A172 (cell line): ENCODE measurements around the gene NWD2. TPM values are rescaled to one million over a fixed set of nuclear protein-coding genes. Genes with fewer than 3 reads are reported as not detected.
"Not testable (repeated sequence)": the region's sequence is repeated elsewhere in the genome, so short reads cannot be mapped to it uniquely, and the experiment has no call there.

ENCODE experiments used
- DNase-seq: peaks from one replicate; pipeline ENCODE4 v3.0.0-alpha.2; 2015; ENCODE audit warnings: low spot score
- total RNA-seq: library from RNA; depleted of rRNA; stranded (reverse); fragments of >200 nt; shearing (Covaris generic); gene quantifications from 2 replicates; pipeline ENCODE4 v1.2.3, GENCODE V29; 2014

NWD2 gene
- total RNA-seq, 1 experiment from 2014 or later = not detected

DNA sequence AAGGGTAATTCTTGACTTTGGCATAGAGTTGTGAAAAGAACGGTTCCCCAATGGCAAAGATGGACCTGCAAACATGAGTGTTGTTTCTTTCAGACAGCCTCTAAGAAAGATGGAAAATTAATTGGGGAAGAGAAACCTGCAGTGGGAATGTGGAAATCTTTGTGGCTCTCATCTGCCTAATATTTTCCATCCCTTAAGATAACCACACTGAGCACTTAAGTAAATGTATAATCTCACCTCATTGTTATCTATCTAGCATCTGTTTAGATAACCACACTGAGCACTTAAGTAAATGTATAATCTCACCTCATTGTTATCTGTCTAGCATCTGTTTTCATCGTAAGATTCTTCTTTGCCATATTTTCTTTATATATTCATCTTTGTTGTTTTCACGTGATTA, 149.3 kb downstream of the NWD2 start:
- DNase-seq = no peak

DNA sequence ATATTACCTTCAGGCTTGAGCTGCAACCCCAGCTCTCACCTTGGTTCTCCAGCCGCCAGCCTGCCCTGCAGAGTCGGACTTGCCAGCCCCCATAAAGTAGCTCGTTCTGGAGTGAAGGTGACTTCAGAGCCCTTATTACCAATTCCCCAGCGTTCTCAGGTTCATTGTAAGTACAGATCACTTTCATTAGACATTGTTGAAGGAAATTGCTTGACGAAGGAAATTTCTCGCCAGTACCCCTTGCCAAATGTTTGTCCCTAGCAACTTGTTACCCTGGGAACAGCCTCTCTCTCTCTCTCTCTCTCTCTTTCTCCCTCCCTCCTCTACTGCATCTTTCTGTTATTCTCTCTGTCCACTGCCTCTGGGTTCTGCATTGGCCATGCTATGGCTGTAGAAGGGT, 153.0 kb downstream of the NWD2 start:
- DNase-seq = no peak

DNA sequence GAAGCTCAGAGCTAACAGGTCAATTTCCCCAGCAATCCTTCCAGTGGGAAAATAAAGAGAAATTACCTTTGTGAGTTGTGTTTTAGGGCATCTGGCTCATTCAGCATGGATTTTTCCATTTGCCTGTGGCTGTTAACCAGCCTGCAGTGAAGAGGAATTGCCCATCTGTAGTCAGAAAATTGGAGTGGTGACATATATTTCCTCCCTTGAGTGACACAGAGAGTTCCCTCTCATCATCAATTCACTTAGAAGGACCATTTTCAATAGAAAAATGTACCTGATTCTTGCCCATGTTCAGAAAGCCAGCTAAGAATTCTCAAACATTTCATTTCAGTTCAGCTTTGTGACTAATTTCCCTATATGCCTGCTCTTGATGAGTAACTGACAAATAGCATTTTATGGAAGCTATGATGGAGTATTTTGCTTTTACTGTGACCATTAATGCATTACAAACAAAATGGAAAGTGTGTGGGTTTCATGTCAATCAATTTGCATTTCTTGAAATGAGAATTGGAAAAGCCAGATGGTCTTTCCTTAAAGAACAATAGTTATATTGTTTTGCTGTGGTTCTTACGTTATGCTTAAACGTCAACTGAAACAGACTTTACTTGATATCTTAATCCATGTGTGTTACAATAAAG, 155.8 kb downstream of the NWD2 start:
- DNase-seq = no peak

DNA sequence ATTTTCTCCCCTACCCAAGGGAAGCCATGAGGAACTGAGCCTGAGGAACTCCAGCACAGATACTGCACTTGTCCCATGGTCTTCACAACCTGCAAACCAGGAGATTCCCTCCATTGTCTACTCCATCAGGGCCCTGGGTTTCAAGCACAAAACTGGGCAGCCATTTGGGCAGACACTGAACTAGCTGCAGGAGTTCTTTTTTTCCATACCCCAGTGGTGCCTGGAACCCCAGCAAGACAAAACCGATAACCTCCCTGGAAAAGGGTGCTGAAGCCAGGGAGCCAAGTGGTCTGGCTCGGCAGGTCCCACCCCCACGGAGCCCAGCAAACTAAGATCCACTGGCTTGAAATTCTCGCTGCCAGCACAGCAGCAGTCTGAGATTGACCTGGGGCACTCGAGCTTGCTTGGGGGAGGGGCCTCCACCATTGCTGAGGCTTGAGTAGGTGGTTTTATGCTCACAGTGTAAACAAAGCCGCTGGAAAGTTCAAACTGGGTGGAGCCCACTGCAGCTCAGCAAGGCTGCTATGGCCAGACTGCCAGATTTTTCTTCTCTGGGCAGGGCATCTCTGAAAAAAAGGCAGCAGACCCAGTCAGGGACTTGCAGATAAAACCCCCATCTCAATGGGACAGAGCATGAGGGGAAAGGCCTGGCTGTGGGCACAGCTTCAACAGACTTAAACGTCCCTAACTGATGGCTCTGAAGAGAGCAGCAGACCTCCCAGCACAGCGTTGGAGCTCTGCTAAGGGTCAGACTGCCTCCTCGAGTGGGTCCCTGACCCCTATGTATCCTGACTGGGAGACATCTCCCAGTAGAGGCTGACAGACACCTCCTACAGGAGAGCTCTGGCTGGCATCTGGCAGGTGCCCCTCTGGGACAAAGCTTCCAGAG, 163.6 kb downstream of the NWD2 start:
- not testable (repeated sequence) for DNase-seq

DNA sequence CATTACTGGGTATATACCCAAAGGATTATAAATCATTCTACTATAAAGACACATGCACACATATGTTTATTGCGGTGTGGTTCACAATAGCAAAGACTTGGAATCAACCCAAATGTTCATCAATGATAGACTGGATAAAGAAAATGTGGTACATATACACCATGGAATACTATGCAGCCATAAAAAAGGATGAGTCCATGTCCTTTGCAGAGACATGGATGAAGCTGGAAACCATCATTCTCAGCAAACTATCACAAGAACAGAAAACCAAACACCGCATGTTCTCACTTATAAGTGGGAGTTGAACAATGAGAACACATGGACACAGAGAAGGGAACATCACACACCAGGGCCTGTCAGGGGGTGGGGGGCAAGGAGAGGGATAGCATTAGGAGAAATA, 169.1 kb downstream of the NWD2 start:
- DNase-seq = not testable (repeated sequence)

DNA sequence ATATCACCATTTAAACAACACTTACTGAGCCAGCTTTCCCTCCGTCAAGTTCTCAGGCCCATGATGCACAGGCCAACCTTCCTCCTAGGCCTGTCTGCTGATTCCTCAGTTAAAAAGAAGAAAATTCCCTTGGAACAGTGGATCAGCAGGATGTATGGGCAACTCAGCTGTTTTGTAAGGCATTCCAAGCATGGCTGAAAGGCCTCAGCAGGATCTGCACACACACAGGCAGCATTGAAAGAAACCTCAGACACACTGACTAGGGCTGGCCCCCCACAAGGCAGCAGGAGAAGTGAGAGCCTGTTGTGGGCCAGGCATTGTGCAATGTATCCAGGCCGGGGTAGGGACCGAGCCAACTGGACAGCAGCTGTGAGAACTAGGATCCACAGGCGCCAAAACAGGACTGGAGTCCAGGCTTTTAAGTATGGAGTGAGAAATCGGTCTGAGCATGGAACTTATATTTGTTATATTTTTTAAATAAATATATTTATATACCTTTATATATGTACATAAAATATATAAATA, 171.4 kb downstream of the NWD2 start:
- no peak for DNase-seq

DNA sequence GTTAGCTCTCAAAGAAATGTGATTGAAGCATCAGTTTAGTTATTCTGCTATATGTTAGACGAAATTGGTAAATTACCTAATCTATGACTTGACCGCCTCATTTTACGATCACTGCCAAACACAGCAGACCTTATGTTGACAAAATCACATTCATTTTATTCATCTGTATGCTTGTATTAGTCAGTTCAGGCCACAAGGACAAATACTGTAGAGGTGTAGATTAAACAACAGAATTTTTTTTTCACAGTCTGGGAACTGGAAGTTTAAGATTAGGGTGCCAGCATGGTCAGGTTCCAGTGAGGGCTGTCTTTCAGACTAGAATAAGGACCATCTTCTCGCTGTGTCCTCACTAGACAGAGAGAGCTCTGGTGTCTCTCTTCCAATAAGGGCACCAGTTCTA, 177.1 kb downstream of the NWD2 start:
- no peak for DNase-seq

DNA sequence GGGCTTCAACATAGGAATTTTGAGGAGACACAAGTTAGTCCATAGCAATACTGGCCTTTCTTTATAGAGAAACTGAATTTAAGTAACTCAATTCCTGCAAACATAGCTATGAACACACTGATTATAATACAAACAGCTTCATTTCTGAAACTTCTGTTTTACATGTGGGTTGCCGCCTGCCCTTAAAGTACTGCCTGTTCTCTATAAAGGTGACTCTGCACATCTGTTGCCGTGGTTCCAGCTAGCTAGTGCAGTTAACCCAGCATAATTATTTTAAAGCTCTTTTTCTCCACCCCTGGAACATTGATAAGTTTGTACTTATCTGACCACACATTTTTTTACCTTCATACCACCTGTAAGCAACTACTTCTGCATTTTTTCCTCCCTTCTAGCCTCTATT, 177.6 kb downstream of the NWD2 start:
- no peak for DNase-seq

DNA sequence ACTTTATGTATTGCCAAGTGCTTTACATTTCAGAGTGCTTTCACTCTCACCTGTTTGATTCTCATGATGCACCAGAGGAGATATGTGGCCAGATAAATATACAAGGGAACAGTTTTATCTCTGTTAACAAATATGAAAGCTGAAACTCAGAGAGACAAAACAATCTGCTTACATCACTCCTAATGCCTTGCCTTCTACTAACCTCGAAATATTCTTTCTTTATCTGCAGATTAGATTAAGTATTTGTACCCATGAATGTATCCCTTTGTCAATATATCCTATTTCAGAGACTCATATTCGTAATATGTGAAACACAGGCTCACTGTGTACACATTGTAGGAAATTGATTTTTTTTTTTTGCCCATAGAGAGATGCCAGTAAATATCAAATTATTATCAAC, 178.1 kb downstream of the NWD2 start:
- DNase-seq = no peak

DNA sequence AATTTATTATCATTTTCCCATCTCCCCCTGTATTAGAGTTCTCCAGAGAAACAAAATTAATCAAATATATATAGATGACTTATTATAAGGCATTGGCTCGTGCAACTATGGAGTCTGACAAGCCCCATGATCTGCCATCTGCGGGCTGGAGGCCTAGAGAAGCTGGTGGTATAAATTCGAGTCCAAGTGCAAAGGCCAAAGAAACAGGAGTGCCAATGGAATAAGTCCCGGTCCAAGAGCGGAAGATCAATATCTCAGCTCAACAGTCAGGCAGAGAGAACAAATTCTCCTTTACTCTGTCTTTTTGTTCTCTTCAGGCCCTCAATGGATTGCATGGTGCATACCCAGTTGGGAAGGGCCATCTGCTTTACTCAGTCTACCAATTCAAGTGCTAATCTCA, 178.8 kb downstream of the NWD2 start:
- no peak for DNase-seq

DNA sequence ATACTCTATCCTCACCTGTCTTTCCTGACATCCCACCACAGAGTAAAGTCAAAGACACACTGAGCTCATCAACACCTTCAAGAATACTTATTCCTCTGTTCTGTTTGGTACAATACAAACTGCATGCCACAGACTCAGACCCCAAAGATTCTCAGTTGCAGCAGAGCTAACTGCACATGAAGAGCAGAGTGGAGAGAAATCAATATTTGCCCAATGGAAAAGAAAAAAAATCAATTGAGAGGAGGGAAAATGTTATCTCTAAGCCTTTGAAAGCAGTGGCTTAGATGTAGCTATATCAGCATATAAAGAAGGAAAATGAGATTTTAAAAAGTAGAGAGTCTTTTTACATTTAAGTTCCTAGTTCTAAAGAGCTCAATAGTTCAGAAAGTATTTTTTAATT, 180.2 kb downstream of the NWD2 start:
- DNase-seq = no peak

DNA sequence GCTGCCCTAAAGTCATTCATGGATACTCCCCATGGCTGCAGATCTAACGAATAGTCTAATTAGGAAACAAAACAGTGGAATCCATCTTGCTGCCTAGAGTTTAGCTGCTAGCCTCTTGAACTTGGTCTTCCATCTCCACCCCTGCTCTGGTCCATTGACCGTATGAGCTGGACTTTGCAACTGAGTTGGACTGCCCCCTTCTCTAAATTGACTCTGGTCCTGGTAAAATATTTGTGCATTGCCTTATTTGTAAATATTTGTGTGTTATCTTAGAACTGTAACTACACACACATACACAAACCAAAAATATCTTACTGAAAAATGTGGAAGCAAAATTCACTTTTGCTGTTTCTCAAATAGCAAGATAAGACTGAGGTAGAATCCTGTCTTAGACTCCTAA, 181.3 kb downstream of the NWD2 start:
- no peak for DNase-seq

DNA sequence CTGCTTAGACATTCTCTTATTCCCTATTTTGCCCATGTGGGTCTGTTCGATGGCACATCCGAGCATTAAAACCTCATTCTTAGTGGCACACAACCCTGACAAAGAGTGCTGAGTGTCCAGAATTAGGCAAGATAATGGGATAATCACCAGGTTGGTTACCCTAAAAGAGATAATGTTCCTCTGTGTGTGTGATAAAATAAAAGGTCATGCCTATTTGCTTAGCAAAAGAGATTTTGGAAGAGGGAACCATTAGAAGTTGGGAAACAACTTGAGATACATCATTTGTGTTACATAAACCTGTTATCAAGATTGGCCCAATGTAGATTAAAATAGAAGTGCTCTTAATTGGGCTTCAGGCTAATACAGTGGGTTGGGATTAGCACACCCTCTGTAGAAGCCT, 182.7 kb downstream of the NWD2 start:
- DNase-seq = no peak

DNA sequence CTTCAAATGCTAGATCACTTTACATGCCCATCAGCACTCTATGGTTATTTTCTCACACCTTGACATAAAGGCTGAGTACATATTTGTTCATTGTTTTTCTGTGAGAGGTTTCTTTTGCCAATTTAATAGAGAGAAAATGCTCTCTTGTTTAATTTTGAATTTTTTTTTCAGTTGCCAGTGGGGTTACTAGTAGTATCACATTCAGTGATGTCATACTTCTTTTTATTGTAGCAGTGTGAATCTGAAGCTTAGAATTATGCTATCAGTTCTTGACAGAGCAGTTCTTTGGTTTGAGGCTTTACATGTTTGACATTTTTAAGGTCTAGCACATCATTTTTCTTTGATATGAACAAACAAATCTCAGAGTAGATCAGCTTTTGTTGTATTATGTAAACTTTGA, 185.4 kb downstream of the NWD2 start:
- no peak for DNase-seq

DNA sequence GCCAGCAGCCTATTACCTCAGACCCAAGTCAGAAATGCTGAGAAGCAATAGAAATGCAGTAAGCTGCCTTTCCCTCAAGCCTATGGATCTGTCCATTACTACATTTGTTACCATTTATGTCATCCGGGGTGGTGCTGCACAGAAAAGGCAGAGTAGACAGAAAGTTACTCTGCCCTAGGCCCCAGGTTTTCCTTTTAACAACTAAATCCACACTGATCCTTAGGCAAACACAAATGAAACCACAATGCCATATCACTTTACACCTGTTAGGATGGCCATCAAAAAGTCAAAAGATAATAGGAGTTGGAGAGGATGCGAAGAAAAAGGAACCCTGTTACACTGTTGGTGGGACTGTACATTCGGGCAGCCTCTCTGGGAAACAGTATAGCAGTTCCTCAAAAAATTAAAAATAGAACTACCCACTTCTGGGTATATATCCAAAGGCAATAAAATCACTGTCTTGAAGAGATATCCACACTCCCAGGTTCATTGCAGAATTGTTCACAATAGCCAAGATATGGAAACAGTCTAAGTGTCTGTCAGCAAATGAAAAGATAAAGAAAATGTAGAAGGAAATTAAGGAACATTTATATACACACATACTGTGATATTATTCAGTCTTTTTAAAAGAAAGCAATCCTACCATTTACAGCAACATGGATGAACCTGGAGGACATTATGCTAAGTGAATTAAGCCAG, 186.3 kb downstream of the NWD2 start:
- no peak for DNase-seq

DNA sequence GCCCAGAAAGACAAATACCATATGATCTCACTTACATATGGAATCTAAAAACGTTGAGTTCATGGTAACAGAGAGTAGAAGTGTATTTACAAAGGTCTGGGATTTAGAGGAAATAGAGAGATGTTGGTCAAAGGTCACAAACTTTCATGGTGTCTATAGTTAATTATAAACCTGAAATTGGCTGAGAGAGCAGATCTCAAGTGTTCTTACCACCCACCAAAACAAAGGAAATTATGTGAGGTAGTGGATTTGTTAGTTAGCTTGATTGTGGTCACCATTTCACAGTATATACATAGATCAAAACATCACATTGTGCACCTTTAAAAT, 186.8 kb downstream of the NWD2 start:
- no peak for DNase-seq

DNA sequence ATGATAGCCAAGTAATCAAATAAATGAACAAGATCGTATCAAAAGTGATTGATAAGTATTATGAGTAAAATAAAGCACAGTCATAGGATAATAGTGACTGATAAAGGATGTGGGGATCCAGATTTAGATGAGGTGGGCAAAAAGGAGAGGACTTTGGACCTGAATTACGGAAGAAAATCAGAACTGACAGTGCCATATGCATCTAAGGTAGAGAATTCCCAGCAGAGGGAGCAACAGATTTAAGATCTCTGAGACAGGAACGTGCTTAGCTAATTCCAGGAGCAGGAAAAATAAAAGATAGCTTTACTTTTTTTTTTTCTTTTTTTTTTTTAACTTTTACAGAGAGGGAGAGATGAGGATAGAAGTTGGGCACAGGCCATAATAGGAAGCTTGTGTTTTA, 189.9 kb downstream of the NWD2 start:
- DNase-seq = no peak

DNA sequence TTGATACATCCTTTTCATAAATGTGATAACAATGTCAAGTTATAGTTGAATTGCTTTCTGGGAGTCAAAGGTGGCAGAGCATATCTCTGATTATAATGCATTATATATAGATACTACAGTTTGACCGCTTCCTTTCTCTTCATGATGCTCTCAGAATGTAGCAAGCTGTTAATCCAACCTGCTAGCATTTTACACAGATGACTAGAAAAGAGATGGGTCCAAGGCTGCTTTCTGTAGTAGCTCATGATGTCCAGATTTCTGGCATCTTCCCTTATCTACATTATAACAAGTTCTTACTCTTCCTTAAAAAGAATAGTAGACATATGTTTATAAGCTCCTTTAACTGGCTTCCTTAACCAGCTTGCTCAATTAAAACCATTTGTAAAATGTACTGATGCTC, 192.0 kb downstream of the NWD2 start:
- no peak for DNase-seq

DNA sequence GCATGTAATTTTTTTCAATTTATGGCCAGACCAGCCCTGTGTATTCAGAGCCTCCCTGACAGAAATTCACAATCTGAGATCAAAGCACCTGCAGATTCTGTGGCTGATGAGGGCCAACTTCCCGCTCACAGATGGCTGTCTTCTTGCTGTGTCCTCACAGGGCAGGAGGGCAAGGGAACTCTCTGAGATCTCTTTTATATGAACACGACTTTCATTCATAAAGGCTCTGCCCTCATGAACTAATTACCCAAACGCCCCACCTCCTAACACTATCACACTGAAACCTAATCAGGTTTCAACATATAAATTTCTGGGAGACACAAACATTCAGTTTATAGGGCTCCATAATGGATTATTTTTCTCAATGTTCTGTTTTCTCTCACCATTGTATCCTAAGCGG, 192.6 kb downstream of the NWD2 start:
- no peak for DNase-seq

DNA sequence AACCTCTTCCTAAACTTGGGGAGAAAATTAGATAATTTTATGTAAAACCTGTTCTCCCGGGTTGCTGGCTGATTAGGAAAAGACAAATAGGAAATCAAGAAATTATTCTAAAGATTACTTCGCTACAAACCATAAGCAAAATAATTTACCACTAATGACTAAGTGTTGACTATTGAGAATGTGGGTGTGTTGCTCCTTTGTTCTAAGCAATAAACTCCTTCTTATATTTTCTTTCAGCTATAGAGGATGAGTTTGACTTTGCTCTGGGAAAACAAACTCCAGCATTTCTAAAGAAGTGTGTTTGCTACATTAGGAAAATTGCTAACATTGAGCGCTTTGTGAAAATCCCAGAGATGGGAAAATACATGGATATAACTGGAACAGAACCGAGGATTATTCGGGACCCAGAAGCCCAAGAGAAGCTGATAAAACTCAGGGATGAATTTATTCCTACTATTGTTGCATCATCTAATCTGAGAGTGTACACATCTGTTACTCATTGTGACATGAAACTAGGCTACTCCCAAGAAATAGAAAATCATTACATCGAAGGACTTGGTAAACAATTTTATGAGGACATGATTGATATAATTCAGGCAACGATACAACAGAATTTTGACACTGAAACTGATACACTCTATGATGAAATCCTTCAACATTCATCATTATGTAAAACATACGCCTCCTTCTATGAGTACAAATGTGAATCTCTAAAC, 194.2 kb downstream of the NWD2 start:
- no peak for DNase-seq

DNA sequence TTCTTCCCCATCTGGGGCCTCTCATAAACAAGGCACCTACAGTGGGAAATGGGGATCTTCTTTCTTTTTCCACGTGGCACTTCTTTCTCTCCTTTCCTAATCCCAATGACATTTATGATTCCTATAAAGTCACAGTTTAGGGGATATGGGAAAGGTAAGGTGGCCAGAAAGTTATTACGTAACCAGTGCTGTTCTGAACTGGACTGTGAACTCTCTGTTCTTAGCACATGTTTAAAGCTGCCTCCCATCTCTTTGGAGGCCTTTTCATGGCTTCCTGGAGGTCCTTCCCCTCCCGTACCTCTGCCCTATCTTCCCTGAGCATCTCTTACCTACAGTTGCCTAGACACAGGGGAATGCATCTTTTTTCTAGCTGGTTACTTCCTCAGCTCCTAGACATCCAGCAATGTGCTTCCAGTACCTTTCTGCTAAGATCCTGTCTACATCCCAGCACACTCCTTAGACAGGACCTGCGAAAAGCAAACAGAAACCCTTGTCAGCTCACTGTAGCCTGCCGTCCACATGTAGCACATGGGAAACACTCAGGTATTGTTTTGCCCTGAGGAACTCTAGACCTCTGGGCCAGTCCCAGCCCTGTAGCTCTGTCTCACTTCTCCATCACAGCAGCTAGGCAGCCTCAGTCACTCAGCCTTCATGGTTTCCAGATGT, 195.4 kb downstream of the NWD2 start:
- no peak for DNase-seq

DNA sequence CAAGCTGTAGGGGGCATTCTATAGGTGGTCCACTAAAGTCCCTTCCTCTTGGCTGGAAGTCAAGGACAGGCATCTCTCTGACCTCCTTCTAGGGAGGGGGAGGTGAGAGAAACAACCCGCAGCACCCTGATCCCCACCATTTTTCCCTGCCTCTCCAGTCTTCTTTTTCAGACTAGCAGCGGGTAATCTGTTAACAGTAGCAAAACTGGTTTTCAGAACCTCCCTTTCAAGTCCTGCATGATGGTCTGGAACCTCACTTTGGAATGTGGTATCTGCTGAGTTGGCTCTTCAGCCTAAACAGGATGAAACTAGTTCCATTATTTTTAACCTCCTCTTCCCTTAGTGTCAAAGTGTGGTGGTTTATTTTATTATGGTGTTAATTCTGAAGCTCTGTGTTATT, 196.0 kb downstream of the NWD2 start:
- no peak for DNase-seq
